Activated B cell treated with CpG ODN at 0.5 μM for 24 hours (primary cell): ENCODE measurements around the gene PNPLA7. TPM values are rescaled to one million over a fixed set of nuclear protein-coding genes. Genes with fewer than 3 reads are reported as not detected.
"Not testable (repeated sequence)": the region's sequence is repeated elsewhere in the genome, so short reads cannot be mapped to it uniquely, and the experiment has no call there.

Experiments used
- ATAC-seq: fragments of 200-7000 bp; cut with Tn5 transposase; one replicate; pipeline ENCODE4 v1.10.0; 2021; ENCODE audit warnings: low read depth, mild to moderate bottlenecking, moderate library complexity
- CTCF ChIA-PET: fragments of 350-600 bp; sonication (Branson Sonifier 250); formaldehyde crosslinking; loops from one replicate; lab custom pipeline; 2021; ENCODE audit warnings: antibody characterized with exemption; lab: Charles Lee
- POLR2A ChIA-PET: fragments of 350-600 bp; sonication (Branson Sonifier 250); formaldehyde crosslinking; loops from one replicate; lab custom pipeline; 2021; ENCODE audit warnings: antibody characterized with exemption; lab: Charles Lee
- DNase-seq: peaks from one replicate; pipeline ENCODE4 v3.0.0; 2022
- H3K27ac Mint-ChIP-seq: one replicate; pipeline ENCODE4 v1.8.0; 2020; ENCODE audit warnings: mixed read lengths
- H3K27me3 Mint-ChIP-seq: one replicate; pipeline ENCODE4 v1.8.0; 2021; ENCODE audit warnings: mixed read lengths
- H3K36me3 Mint-ChIP-seq: one replicate; pipeline ENCODE4 v1.8.0; 2021; ENCODE audit warnings: low read depth, mixed read lengths
- H3K4me1 Mint-ChIP-seq: one replicate; pipeline ENCODE4 v1.8.0; 2021; ENCODE audit warnings: mixed read lengths
- H3K4me3 Mint-ChIP-seq: one replicate; pipeline ENCODE4 v1.8.0; 2020; ENCODE audit warnings: mild to moderate bottlenecking, mixed read lengths
- H3K9me3 Mint-ChIP-seq: one replicate; pipeline ENCODE4 v1.8.0; 2020; ENCODE audit warnings: mixed read lengths
- CTCF ChIP-seq: fragments of 200-600 bp; IDR thresholded peaks from one replicate; pipeline ENCODE4 v1.8.0; 2022; ENCODE audit warnings: antibody characterized with exemption, mild to moderate bottlenecking
- intact Hi-C: fragments of 100-400 bp; cut with micrococcal nuclease; formaldehyde crosslinking; loops from one replicate; pipeline ENCODE4 v1.15.1; 2024
- total RNA-seq: library from RNA; stranded (reverse); gene quantifications from 2 replicates; pipeline ENCODE4 v1.2.3, GENCODE V29; 2022

Gene PNPLA7
- total RNA-seq, 1 donor from 2014 or later, result 5.5 TPM

- no peaks in the 10 kb centered on the region for H3K9me3 Mint-ChIP-seq
- H3K36me3 Mint-ChIP-seq, result peaks cover 32% of the 10 kb centered on the region
- H3K27ac Mint-ChIP-seq, result no peak overlapping the region
- TF ChIP-seq CTCF, result no peak
- intact Hi-C loops, result no loop called here
- H3K27me3 Mint-ChIP-seq, result no peaks in the 10 kb centered on the region
- H3K4me3 Mint-ChIP-seq, result no peak overlapping the region
- peaks cover 2% of the 10 kb centered on the region for H3K4me1 Mint-ChIP-seq
- DNase-seq, result no peak
- CTCF ChIA-PET, result no interaction called here
- ATAC-seq, result no peak
- POLR2A ChIA-PET, result interaction anchor here (1.4 kb wide), 1 partner anchor 21 kb away, joined by 3 read pairs; the partner anchor contains the start of gene ZMYND19
Measured at GRCh38 chr9:137569609-137570203, 19.5 kb upstream of the PNPLA7 start.

GRCh38 chr9:137568445-137568844 is 18.2 kb upstream of the PNPLA7 start:
- intact Hi-C loops, H3K4me3 Mint-ChIP-seq, ATAC-seq, CTCF ChIA-PET, H3K27me3 Mint-ChIP-seq, H3K9me3 Mint-ChIP-seq, POLR2A ChIA-PET, DNase-seq: not testable (repeated sequence)
- H3K36me3 Mint-ChIP-seq, result peaks cover 34% of the 10 kb centered on the region
- peaks cover 11% of the 10 kb centered on the region for H3K4me1 Mint-ChIP-seq
- H3K27ac Mint-ChIP-seq, result peak overlapping the region; percentile 66

- H3K4me3 Mint-ChIP-seq, result no peak overlapping the region
- H3K36me3 Mint-ChIP-seq, result peaks cover 36% of the 10 kb centered on the region
- ATAC-seq, result no peak
- H3K9me3 Mint-ChIP-seq, result no peaks in the 10 kb centered on the region
- ChIA-PET POLR2A (no interaction called here), CTCF (no interaction called here)
- intact Hi-C loops, result no loop called here
- H3K27me3 Mint-ChIP-seq, result no peaks in the 10 kb centered on the region
- TF ChIP-seq CTCF, result no peak
- peak overlapping the region; percentile 50 for H3K27ac Mint-ChIP-seq
- peaks cover 14% of the 10 kb centered on the region for H3K4me1 Mint-ChIP-seq
- no peak for DNase-seq
Measured at GRCh38 chr9:137564817-137565411, 14.7 kb upstream of the PNPLA7 start.

- TF ChIP-seq CTCF, result no peak
- Mint-ChIP-seq H3K36me3 (peaks cover 42% of the 10 kb centered on the region), H3K4me1 (peaks cover 14% of the 10 kb centered on the region), H3K4me3 (no peak overlapping the region), H3K9me3 (no peaks in the 10 kb centered on the region), H3K27ac (no peak overlapping the region), H3K27me3 (no peaks in the 10 kb centered on the region)
- CTCF ChIA-PET, result no interaction called here
- POLR2A ChIA-PET, result no interaction called here
- intact Hi-C loops, result no loop called here
- ATAC-seq (no peak), DNase-seq (no peak)
Measured at GRCh38 chr9:137564134-137564533, 13.9 kb upstream of the PNPLA7 start.

- Mint-ChIP-seq H3K27ac (no peak overlapping the region), H3K4me1 (peaks cover 2% of the 10 kb centered on the region)
Measured at GRCh38 chr9:137558127-137558526, 7.9 kb upstream of the PNPLA7 start.

More at GRCh38 chr9:137558127-137558526, 7.9 kb upstream of the PNPLA7 start:
- no peak overlapping the region for H3K4me3 Mint-ChIP-seq
- no peaks in the 10 kb centered on the region for H3K27me3 Mint-ChIP-seq
- intact Hi-C loops, result loop anchor here (10.0 kb wide), 1 partner anchor 763 kb away; the partner anchor contains the start of genes CCDC183 and TMEM141
- DNase-seq (no peak), ATAC-seq (no peak)
- POLR2A ChIA-PET, result no interaction called here
- no peak for TF ChIP-seq CTCF
- H3K9me3 Mint-ChIP-seq, result no peaks in the 10 kb centered on the region
- CTCF ChIA-PET, result no interaction called here
- H3K36me3 Mint-ChIP-seq, result peaks cover 66% of the 10 kb centered on the region
